Keratinocyte (primary cell): ENCODE data around the gene CTSA.

Source experiments
- CTCF ChIP-seq, 3 experiments: IDR thresholded peaks in 1 of 3; conservative IDR thresholded peaks in 1 of 3; optimal IDR thresholded peaks in 1 of 3; 2 replicates in 2 of 3; 3 replicates in 1 of 3; pipeline versions ENCODE3 to v1.5.1; 2011; ENCODE audit warnings: low read length in 3 of 3, mild to moderate bottlenecking in 3 of 3, moderate library complexity in 2 of 3, control low read depth in 1 of 3, inconsistent platforms in 1 of 3; ENCODE audit not compliant: insufficient read depth in 2 of 3; ENCODE audit errors: extremely low read depth in 1 of 3
- EZH2 ChIP-seq: IDR thresholded peaks from one replicate; pipeline ENCODE4 v1.6.1; 2012; ENCODE audit warnings: inconsistent platforms, mild to moderate bottlenecking, low read length, moderate library complexity

DNA sequence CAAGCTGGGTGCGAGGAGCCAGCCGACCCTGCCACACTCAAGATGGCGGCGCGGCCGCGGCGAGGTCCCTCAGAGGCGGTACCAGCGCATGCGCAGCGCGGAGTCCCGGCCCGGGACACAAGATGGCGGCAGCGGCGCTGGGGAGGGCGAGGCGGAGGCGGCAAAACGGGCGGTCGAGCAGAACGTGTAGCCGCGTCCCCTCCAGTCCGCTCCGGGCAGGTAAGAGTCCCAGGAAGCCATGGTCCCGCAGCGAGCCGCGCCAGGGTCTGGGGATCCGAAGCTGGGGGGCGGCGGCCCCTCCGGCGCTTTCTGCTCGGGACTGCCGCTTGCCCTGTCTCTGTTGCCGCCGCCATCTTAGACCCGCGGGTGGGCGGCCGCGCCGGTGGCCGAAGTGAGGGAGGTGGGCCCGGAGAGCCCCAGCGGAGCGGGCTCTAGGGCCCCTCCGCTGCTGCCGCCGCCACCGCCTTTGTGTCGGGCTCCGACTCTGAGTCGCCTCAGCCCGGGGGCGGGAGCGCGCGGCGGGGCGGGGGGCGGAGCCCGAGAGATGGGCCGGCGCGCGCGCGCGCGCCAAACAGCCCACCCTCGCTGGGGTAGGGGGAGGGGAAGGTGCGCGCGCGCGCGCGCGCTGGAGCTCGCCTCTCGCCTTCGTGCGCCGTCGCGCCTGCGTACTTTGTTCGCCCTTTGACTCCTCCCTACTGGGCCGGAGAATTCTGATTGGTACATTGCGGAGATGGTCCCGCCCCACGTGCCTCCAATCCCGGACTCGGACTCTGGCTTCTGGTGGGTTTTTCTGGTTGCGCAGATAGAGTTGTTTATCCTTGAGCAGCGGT, 43.7 kb downstream of the CTSA start, which contains the start of gene PCIF1:
- TF ChIP-seq EZH2 (no peak), CTCF (optimal IDR thresholded peaks at IDR 0.05 in 1 of 3, IDR thresholded peaks at IDR 0.05 in 1 of 3, conservative IDR thresholded peaks at IDR 0.05 in 1 of 3; ENCODE audit: extremely low read depth in 1 of 3, insufficient read depth in 2 of 3, low read length in 3 of 3) (no peak)
